A673 (cell line): ENCODE data around the gene PMVK. TPM values are rescaled to one million over a fixed set of nuclear protein-coding genes. Genes with fewer than 3 reads are reported as not detected.

Source experiments
- BruUV-seq: library from RNA; stranded (reverse); fragments of 400-500 nt; replicated peaks from 2 replicates; lab custom pipeline; 2021; lab: Mats Ljungman, UMichigan
- CTCF ChIA-PET: fragments of 300-600 bp; sonication (Branson Sonifier 250); formaldehyde crosslinking; loops from one replicate; lab custom pipeline; 2022; ENCODE audit warnings: antibody characterized with exemption; lab: Charles Lee
- POLR2A ChIA-PET: fragments of 300-600 bp; sonication (Branson Sonifier 250); formaldehyde crosslinking; loops from one replicate; lab custom pipeline; 2022; ENCODE audit warnings: antibody characterized with exemption; ENCODE audit not compliant: low non-redundant PET; lab: Charles Lee
- DNase-seq: peaks from one replicate; pipeline ENCODE4 v3.0.0-alpha.2; 2015; ENCODE audit warnings: low spot score
- H3K27ac ChIP-seq: fragments of 200-600 bp; sonication (generic); 2 replicates; pipeline ENCODE4 v1.5.1; 2016; ENCODE audit warnings: mixed run types, low read depth, mild to moderate bottlenecking, mixed read lengths, antibody characterized with exemption, low read length; ENCODE audit not compliant: poor library complexity, severe bottlenecking
- H3K27me3 ChIP-seq: fragments of 200-600 bp; sonication (generic); replicated peaks from 2 replicates; pipeline ENCODE4 v1.6.1; 2017; ENCODE audit warnings: mixed run types, low read depth, mild to moderate bottlenecking, mixed read lengths, antibody characterized with exemption, low read length; ENCODE audit not compliant: insufficient read depth, poor library complexity
- H3K36me3 ChIP-seq: fragments of 200-600 bp; sonication (generic); 2 replicates; pipeline ENCODE4 v1.6.1; 2016; ENCODE audit warnings: mixed run types, mild to moderate bottlenecking, mixed read lengths, antibody characterized with exemption, low read length; ENCODE audit not compliant: insufficient read depth, poor library complexity, severe bottlenecking
- H3K4me1 ChIP-seq: fragments of 200-600 bp; sonication (generic); 2 replicates; pipeline ENCODE4 v1.6.1; 2017; ENCODE audit warnings: mixed run types, mild to moderate bottlenecking, mixed read lengths, antibody characterized with exemption, low read length; ENCODE audit not compliant: insufficient read depth, poor library complexity, severe bottlenecking
- H3K4me3 ChIP-seq: fragments of 200-600 bp; sonication (generic); 2 replicates; pipeline ENCODE4 v1.5.1; 2016; ENCODE audit warnings: low read depth, mixed run types, mild to moderate bottlenecking, mixed read lengths, low read length; ENCODE audit not compliant: poor library complexity, severe bottlenecking
- H3K9me3 ChIP-seq: fragments of 200-600 bp; sonication (generic); 2 replicates; pipeline ENCODE4 v1.6.1; 2016; ENCODE audit warnings: mixed run types, low read depth, mild to moderate bottlenecking, mixed read lengths, antibody characterized with exemption, low read length; ENCODE audit not compliant: poor library complexity, severe bottlenecking
- EZH2 ChIP-seq: fragments of 200-600 bp; sonication (generic); IDR thresholded peaks from 2 replicates; pipeline ENCODE4 v1.6.1; 2017; ENCODE audit warnings: borderline replicate concordance, low read depth, mild to moderate bottlenecking, mixed read lengths, antibody characterized with exemption, low read length; ENCODE audit not compliant: poor library complexity, severe bottlenecking
- intact Hi-C: fragments of 100-400 bp; cut with micrococcal nuclease; formaldehyde crosslinking; loops from one replicate; pipeline ENCODE4 v1.10.0; 2022; ENCODE audit not compliant: unreplicated experiment
- total RNA-seq: library from RNA; stranded (reverse); gene quantifications from 2 replicates; pipeline ENCODE4 v1.2.3, GENCODE V29; 2021
- TF ChIP-seq, protein P1 (sequence below): fragments of 300-800, 200-600 bp; sonication (generic); conservative IDR thresholded peaks from 2 replicates; pipeline ENCODE4 v1.5.1; 2017; ENCODE audit warnings: low read depth, mild to moderate bottlenecking, antibody characterized with exemption, low read length, moderate library complexity, mixed read lengths

PMVK gene
- total RNA-seq, 1 experiment from 2014 or later = 30.8 TPM

DNA sequence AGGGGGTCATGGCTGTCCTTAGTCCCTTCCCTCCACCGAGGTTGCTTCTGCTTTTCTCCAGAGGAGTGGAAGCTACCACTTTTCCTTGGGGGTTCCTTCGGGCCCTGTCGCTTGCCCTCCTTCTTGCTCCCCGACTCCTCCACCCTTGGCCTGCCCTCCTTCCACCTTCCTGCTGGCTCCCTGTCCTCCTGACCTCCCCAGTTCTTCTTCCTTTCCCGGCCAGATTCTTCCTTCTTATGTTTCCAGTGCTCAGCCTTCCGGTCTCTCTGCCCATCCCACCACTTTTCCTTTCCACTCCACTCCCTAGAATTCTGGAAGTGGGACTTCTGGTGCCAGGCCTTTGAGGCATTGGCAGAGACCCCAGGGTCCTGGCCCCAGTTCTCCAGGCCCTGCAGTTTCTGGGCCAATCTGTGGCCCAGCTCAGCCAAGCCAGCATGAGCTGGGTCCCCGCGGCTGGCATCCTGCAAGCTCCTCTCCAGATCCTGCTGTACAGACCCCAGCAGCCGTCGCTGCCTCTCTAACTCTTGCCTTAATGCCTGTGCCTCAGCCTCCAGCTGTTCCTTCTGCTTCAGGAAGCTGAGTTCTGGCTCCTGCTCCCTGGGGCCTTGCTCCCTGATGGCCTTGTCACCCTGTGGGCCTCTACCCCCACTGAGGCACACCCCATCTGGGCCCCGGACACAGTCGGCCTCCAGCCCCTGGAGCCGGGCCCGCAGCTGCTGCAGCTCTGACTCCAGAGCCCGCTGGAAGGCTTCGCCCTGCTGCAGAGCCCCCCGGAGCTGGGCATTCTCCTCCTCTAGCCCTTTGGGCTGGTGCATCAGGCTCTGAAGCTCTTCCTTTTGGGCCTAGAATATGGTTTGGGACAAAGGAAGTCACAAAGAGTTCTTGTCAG, 9.7 kb upstream of the PMVK start:
- intact Hi-C loops = no loop called here
- H3K9me3 ChIP-seq = no peaks in the 10 kb centered on the region
- BruUV-seq = no TSS peak

DNA sequence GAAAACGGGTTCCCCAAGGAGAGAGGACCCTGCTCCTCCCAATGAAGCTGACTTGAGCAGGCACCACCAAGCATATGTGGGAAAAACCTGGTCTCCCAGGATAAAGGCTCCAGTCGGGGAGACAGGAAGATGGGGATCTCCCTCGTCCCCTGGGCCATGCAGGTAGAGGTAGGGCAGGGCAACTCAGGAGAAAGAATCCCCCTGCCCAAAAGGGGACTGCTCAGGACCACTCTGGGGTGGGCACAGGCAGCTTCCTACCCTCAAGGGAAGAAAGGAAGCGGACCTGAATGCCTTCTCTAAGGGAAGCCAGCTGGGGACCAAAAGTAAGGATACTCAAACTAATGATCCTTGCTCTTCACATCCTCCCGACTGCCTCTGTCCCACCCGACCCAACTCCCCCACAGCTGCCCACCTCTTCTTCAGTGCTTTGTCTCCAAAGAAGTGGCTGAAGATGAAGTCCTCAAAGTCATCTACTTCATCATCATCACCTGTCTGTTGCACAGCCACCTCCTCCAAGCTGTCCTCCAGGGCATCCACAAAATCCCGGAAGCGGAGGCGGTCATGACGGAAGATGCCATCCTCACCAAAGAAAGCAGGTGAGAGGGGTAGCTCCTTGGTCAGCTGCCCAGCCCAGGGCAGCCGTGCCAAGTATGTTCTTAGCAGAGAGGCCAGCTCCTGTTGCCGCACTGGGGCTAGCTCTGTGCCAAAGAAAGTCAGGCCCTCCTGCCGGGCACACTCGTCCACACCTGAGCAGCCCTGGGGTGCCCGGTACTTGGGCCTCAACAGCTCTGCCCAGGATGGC, 8.8 kb upstream of the PMVK start:
- BruUV-seq = TSS peak; percentile 66
- Histone ChIP-seq H3K27ac (no peak overlapping the region), H3K4me1 (peaks cover 29% of the 10 kb centered on the region), H3K27me3 (no peaks in the 10 kb centered on the region), H3K36me3 (no peaks in the 10 kb centered on the region), H3K9me3 (no peaks in the 10 kb centered on the region), H3K4me3 (no peak overlapping the region)
- DNase-seq = no peak
- no peak for TF ChIP-seq EZH2
- TF ChIP-seq, protein P1, sequence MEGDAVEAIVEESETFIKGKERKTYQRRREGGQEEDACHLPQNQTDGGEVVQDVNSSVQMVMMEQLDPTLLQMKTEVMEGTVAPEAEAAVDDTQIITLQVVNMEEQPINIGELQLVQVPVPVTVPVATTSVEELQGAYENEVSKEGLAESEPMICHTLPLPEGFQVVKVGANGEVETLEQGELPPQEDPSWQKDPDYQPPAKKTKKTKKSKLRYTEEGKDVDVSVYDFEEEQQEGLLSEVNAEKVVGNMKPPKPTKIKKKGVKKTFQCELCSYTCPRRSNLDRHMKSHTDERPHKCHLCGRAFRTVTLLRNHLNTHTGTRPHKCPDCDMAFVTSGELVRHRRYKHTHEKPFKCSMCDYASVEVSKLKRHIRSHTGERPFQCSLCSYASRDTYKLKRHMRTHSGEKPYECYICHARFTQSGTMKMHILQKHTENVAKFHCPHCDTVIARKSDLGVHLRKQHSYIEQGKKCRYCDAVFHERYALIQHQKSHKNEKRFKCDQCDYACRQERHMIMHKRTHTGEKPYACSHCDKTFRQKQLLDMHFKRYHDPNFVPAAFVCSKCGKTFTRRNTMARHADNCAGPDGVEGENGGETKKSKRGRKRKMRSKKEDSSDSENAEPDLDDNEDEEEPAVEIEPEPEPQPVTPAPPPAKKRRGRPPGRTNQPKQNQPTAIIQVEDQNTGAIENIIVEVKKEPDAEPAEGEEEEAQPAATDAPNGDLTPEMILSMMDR = no peak
- intact Hi-C loops = no loop called here
- ChIA-PET CTCF (interaction anchor here (0.9 kb wide), 1 partner anchor 10 kb away, joined by 3 read pairs; the partner anchor contains the start of gene PBXIP1), POLR2A (no interaction called here)

More for the DNA sequence above, 9.7 kb upstream of the PMVK start:
- H3K27ac ChIP-seq = no peak overlapping the region
- DNase-seq = no peak
- no peaks in the 10 kb centered on the region for H3K27me3 ChIP-seq
- ChIA-PET POLR2A (no interaction called here), CTCF (interaction anchor here (0.6 to 0.9 kb wide), 2 partner anchors 10 to 514 kb away, joined by 3 to 5 read pairs; partner anchors contain the start of gene PBXIP1)
- peaks cover 3% of the 10 kb centered on the region for H3K36me3 ChIP-seq
- TF ChIP-seq, protein P1 = no peak
- TF ChIP-seq EZH2 = no peak
- H3K4me3 ChIP-seq = no peak overlapping the region
- peaks cover 20% of the 10 kb centered on the region for H3K4me1 ChIP-seq

DNA sequence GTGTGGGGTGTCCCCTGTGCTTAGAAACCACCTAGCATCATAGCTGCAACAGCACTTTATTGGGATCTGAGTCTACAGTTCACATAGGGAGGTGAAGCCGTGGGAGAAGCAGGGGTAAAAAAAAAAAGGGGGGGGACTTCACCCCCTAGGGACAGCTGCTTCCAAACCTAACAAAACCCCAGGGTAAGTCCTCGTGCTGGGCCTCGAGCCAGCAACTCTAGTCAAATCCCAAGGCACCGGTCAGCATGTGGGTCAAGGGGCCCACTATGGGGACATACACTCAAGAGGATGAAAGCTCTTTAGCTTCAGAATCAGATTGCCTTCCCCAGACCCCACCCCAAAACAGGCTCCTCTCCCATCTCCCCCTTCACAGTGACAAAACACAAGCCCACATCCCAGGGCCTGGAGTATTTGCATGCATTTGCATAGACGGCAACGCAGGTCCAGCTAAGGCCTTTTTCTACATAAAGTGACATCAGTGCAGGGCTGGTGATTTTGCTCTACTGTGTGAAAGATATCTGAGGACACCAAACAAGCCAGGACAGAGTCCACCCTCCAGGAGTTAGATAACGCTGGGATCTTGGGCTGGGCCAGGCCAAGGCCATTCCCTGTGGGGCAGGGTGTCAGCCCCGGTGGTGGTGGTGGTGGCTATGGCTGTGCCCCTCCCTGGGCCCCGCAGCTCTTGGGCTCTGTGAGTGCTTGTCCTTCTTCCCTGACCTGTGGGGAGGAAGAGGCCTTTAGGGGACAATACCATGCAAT, 8.1 kb upstream of the PMVK start:
- Histone ChIP-seq H3K4me1 (peaks cover 37% of the 10 kb centered on the region), H3K9me3 (no peaks in the 10 kb centered on the region), H3K36me3 (no peaks in the 10 kb centered on the region), H3K27ac (no peak overlapping the region), H3K4me3 (no peak overlapping the region), H3K27me3 (no peaks in the 10 kb centered on the region)
- DNase-seq = no peak
- intact Hi-C loops = no loop called here
- CTCF ChIA-PET = interaction anchor here (0.9 to 1.7 kb wide), 5 partner anchors 11 to 465 kb away, joined by 3 to 4 read pairs (median 3); partner anchors contain the start of gene PBXIP1
- POLR2A ChIA-PET = no interaction called here
- TF ChIP-seq, protein P1 = no peak
- no peak for TF ChIP-seq EZH2
- no TSS peak for BruUV-seq
